ENCODE measurements around the gene HMCN1. TPM values are rescaled to one million over a fixed set of nuclear protein-coding genes. Genes with fewer than 3 reads are reported as not detected.

The HMCN1 gene
- polyA plus RNA-seq, 1 donor from 2014 or later, result 0.66 TPM

DNA sequence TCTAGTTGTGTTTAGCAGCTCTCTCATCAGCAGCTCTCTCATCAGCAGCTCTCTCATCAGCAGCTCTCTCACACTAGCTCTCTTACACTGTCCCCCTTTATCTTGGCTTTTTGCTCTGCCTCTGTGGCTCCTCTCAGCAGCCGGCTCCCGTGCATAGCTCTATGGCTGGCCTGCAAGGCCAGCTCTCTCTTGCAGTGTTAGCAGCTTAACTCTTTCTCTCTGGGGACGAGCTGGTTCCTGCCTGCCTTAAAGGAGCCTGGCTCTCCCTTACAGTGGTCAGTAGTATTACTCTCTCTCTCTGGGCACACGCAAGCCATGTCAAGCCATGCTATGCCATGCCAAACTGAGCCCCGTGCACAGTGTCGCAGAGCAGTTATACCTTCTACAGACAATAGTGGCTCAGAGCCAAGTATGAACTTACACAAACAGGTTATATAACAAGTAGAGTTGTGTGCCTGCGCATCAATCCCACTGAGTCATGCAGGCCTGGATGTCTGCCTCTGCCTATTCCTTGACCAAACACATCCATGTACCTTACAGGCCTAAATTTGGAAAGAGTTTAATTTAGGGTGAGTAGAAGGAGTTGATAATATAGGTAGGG lies 345.0 kb downstream of the HMCN1 start:
- Histone ChIP-seq H3K79me2 (replicated peaks; ENCODE audit: insufficient read depth, low read length) (no peaks in the 10 kb centered on the region), H4K20me1 (ENCODE audit: insufficient read depth) (no peaks in the 10 kb centered on the region), H3K27me3 (ENCODE audit: insufficient read depth, low read depth, low read length) (no peaks in the 10 kb centered on the region), H3K27ac (ENCODE audit: low read length) (no peak overlapping the region), H2AFZ (ENCODE audit: low read depth, low read length) (no peak overlapping the region), H3K36me3 (ENCODE audit: insufficient read depth, low read length) (no peaks in the 10 kb centered on the region), H3K4me2 (ENCODE audit: low read length) (no peak overlapping the region), H3K4me3 (ENCODE audit: low read length) (no peak overlapping the region), H3F3A (ENCODE audit: insufficient read depth, low read length, poor library complexity, severe bottlenecking) (no peaks in the 10 kb centered on the region), H3K9me2 (ENCODE audit: insufficient read depth, low read length) (no peaks in the 10 kb centered on the region), H3K9me3 (ENCODE audit: low read length) (no peaks in the 10 kb centered on the region), H3K9ac (ENCODE audit: low read length) (no peak overlapping the region)
- TF ChIP-seq POLR2AphosphoS5 (IDR thresholded peaks at IDR 0.05) (no peak), SMC3 (conservative IDR thresholded peaks at IDR 0.05; ENCODE audit: poor library complexity) (no peak), RAD21 (conservative IDR thresholded peaks at IDR 0.05) (no peak), EZH2 (IDR thresholded peaks at IDR 0.05; ENCODE audit: borderline replicate concordance, insufficient read depth, low read length, poor library complexity, severe bottlenecking) (no peak), TAF1 (IDR thresholded peaks at IDR 0.05; ENCODE audit: low read depth) (no peak), MXI1 (conservative IDR thresholded peaks at IDR 0.05; ENCODE audit: poor library complexity, severe bottlenecking) (no peak), EP300 (conservative IDR thresholded peaks at IDR 0.05; ENCODE audit: poor library complexity, severe bottlenecking) (no peak)
- TF ChIP-seq, protein P1, sequence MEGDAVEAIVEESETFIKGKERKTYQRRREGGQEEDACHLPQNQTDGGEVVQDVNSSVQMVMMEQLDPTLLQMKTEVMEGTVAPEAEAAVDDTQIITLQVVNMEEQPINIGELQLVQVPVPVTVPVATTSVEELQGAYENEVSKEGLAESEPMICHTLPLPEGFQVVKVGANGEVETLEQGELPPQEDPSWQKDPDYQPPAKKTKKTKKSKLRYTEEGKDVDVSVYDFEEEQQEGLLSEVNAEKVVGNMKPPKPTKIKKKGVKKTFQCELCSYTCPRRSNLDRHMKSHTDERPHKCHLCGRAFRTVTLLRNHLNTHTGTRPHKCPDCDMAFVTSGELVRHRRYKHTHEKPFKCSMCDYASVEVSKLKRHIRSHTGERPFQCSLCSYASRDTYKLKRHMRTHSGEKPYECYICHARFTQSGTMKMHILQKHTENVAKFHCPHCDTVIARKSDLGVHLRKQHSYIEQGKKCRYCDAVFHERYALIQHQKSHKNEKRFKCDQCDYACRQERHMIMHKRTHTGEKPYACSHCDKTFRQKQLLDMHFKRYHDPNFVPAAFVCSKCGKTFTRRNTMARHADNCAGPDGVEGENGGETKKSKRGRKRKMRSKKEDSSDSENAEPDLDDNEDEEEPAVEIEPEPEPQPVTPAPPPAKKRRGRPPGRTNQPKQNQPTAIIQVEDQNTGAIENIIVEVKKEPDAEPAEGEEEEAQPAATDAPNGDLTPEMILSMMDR (IDR thresholded peaks at IDR 0.05; ENCODE audit: poor library complexity, severe bottlenecking), result no peak
- TF ChIP-seq, protein P2, sequence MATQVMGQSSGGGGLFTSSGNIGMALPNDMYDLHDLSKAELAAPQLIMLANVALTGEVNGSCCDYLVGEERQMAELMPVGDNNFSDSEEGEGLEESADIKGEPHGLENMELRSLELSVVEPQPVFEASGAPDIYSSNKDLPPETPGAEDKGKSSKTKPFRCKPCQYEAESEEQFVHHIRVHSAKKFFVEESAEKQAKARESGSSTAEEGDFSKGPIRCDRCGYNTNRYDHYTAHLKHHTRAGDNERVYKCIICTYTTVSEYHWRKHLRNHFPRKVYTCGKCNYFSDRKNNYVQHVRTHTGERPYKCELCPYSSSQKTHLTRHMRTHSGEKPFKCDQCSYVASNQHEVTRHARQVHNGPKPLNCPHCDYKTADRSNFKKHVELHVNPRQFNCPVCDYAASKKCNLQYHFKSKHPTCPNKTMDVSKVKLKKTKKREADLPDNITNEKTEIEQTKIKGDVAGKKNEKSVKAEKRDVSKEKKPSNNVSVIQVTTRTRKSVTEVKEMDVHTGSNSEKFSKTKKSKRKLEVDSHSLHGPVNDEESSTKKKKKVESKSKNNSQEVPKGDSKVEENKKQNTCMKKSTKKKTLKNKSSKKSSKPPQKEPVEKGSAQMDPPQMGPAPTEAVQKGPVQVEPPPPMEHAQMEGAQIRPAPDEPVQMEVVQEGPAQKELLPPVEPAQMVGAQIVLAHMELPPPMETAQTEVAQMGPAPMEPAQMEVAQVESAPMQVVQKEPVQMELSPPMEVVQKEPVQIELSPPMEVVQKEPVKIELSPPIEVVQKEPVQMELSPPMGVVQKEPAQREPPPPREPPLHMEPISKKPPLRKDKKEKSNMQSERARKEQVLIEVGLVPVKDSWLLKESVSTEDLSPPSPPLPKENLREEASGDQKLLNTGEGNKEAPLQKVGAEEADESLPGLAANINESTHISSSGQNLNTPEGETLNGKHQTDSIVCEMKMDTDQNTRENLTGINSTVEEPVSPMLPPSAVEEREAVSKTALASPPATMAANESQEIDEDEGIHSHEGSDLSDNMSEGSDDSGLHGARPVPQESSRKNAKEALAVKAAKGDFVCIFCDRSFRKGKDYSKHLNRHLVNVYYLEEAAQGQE (IDR thresholded peaks at IDR 0.05; ENCODE audit: borderline replicate concordance), result no peak

DNA sequence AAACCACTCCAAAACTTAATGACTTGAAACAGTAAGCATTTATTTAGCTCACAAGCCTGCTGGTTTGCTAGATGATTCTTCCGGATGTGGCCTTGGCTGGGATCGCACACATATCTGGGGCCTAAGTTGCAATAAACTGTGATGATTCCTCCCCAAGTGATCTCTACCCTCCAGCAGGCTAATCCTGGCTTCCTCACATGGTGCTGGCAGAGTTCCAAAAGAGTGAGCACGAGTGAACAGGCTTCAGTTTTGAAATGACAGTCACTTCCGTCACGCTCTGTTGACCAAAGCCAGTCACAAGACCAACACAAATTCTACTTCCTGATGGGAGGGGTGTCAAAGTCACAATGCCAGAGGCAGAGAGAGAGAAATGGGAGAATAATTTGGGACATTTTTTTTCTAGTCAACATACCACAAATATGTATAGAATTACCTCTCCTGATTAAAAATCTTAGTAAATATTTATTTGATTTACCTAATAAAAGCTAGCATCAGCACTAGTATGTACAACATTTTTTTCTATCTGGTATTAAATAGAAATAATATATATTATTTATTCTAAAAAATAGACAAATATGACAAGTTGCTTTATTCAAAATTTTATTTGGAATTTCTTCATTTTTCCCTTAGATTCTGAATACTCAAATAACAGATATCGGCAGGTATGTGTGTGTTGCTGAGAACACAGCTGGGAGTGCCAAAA lies 348.2 kb downstream of the HMCN1 start:
- TF ChIP-seq, protein P1 (IDR thresholded peaks at IDR 0.05; ENCODE audit: poor library complexity, severe bottlenecking), result no peak
- Histone ChIP-seq H3K9me2 (ENCODE audit: insufficient read depth, low read length) (no peaks in the 10 kb centered on the region), H2AFZ (ENCODE audit: low read depth, low read length) (no peak overlapping the region), H3K36me3 (ENCODE audit: insufficient read depth, low read length) (no peaks in the 10 kb centered on the region), H3F3A (ENCODE audit: insufficient read depth, low read length, poor library complexity, severe bottlenecking) (no peaks in the 10 kb centered on the region), H3K9ac (ENCODE audit: low read length) (no peak overlapping the region), H3K79me2 (replicated peaks; ENCODE audit: insufficient read depth, low read length) (no peaks in the 10 kb centered on the region), H3K9me3 (ENCODE audit: low read length) (no peaks in the 10 kb centered on the region), H3K27me3 (ENCODE audit: insufficient read depth, low read depth, low read length) (no peaks in the 10 kb centered on the region), H3K4me2 (ENCODE audit: low read length) (no peak overlapping the region), H3K4me3 (ENCODE audit: low read length) (no peak overlapping the region), H3K27ac (ENCODE audit: low read length) (no peak overlapping the region), H4K20me1 (ENCODE audit: insufficient read depth) (no peaks in the 10 kb centered on the region)
